T-helper 2 cell treated with Interferon-gamma antibody and Interleukin-4, amounts not matched to agents 100 ng/mL and 5 ng/mL, for 36 hours (primary cell): Measurements from ENCODE around the gene CPE. TPM values are rescaled to one million over a fixed set of nuclear protein-coding genes. Genes with fewer than 3 reads are reported as not detected.

ENCODE experiments used
- intact Hi-C: fragments of 100-400 bp; cut with micrococcal nuclease; formaldehyde crosslinking; loops from one replicate; pipeline ENCODE4 v1.15.1; 2023
- total RNA-seq: library from RNA; stranded (reverse); gene quantifications from 2 replicates; pipeline ENCODE4 v1.2.3, GENCODE V29; 2022

The CPE gene
- total RNA-seq, 1 donor from 2014 or later: 0.16 TPM

GRCh38 chr4:165542476-165542875 is 163.7 kb downstream of the CPE start:
- intact Hi-C loops: no loop called here

Other genes with a start within 250 kb of the CPE start
- 23.0 and 26.3 TPM in 2 replicates for gene KLHL2, start 171.4 kb upstream of the CPE start, total RNA-seq
- 38.9 and 41.9 TPM in 2 replicates for gene MSMO1, start 51.3 kb upstream of the CPE start, total RNA-seq